AG20443 (cell line): ENCODE data around the gene ARFGAP1.
A peak's percentile ranks its signal among the peaks of the same experiment; 100 is the strongest.

Experiments
- DNase-seq: peaks from one replicate; pipeline ENCODE4 v3.0.0; 2012; ENCODE audit warnings: low spot score, mixed read lengths

The ARFGAP1 gene

DNA sequence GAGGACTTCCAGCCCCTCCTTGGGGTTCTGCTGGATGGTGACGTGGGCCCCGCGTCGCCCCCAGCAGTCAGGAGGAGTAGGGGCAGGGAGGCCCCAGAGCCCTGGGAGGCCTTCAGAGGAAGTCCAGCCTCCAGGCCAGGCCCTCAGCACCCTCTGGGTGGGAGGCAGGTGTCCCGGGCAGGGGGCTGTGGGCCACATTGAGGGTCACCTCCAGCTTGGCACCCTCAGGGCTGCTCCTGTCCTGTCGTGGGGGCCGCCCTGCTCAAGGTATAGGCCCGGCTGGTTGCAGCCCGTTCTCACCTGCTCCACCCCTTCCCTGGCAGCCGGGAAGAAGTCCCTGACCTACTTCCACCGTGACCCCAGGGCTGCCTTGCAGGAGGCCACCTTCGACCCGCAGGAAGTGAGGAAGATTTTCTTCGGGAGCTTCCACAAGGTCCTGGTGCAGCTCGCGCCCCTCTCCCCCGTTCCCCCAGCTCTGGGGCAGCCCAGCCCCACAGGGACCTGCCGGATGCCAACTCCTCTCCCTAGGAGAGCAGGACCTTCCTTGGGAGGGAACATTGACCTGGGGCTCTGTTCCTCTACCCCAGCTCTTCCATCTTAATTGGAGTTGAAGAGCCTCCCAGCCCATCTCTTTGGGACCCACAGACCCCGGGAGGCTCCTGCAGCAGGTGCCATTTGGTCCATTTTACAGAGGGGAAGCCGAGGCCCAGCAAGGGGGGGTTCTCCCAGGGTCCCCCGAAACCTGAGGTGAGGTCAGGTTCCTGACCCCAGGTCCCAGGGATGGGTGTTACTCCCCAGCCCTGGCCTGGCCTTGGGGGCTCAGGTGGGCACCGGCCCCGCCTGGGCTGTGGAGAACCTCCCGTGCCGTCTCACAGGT lies 46.8 kb downstream of the ARFGAP1 start:
- no peak for DNase-seq

DNA sequence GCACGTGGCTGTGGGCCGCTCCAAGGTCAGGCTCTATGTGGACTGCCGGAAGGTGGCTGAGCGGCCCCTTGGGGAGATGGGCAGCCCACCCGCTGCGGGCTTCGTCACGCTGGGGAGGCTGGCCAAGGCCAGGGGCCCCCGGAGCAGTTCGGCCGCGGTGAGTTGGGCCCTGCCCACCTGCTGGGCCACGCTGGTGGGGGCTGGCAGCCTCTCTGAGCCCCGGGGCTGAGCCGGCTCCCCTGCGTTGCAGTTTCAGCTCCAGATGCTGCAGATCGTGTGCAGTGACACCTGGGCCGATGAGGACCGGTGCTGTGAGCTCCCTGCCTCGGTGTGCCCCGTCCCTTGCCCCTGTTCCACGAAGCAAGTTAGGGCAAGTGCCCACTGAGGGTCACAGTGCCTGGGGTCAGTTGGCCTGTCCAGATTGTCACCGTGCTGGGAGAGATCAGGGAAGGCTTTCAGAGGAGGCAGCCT lies 47.5 kb downstream of the ARFGAP1 start:
- DNase-seq: no peak

- DNase-seq: no peak
Observed at GRCh38 chr20:63320616-63321147, 48.1 kb downstream of the ARFGAP1 start.

GRCh38 chr20:63321148-63321831 lies 48.7 kb downstream of the ARFGAP1 start:
- peak; percentile 81 for DNase-seq

DNA sequence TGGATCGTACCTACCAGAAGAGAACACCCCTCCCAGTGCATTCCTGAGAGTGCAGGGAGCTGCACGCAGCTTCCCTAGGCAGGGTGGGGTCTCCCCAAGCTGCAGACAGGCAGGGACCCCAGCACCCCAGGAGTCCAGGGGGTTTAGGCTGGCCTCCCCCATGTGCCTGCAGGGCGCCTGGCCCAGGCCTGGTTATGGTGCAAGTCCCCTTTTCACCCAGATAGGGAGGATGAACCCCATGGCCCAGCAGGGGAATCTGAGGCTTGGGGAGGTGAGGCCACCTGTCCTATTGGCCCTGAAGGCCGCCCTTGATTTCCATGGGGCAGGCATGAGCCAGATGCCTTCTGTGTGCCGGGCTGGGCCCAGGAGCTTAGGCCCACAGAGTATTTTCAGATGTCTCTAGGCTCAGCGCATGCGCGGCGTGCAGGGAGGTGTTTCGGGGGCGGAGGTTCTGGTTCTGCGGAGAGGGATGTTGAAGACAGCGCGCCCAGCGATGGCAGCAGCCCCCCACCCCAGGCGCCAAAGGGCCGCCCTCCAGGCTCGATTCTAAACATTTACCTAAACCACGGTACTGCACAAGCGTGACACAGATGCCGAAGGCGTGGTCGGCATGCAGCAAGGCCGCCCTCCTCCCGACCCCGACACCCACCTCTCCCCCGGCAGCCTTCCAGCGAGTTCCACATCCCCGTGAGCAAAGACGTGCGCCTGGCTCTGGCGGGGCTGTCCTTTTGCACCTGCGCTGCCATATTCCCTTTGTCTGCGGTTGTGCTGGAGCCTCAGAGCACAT lies 49.7 kb downstream of the ARFGAP1 start:
- DNase-seq: no peak

- DNase-seq: no peak
Observed at GRCh38 chr20:63322933-63323273, 50.3 kb downstream of the ARFGAP1 start.

GRCh38 chr20:63323357-63323981 lies 50.9 kb downstream of the ARFGAP1 start:
- DNase-seq: no peak

- DNase-seq: no peak
Observed at GRCh38 chr20:63325021-63325471, 52.4 kb downstream of the ARFGAP1 start.

GRCh38 chr20:63325554-63326313 lies 53.1 kb downstream of the ARFGAP1 start:
- DNase-seq: no peak

- DNase-seq: no peak
Observed at GRCh38 chr20:63326314-63327230, 54.0 kb downstream of the ARFGAP1 start.

DNA sequence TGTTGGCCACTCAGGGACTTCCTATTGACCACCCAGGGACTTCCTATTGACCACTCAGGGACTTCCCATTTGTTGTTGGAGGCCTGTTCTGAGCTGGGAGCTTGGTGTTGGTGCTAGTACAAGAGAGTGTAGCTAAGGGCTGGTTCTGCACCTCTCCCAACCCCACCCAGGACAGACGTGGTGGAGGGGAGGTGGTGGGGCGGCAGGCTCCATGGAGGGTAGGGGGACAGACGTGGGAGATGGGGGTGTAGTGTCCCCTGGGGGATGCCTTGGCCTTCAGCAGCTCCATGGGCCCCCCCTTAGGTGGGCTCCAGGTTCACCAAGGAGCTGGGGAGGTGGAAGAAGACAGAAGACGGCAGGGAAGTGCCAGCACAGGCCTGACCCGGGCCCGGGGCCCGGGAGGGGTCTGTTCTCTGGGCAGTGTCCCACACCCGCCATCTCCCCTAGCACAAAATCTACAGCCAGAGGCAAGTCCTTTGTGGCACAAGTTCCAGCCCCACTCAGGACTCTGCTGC lies 54.7 kb downstream of the ARFGAP1 start:
- DNase-seq: no peak

GRCh38 chr20:63328026-63328700 lies 55.5 kb downstream of the ARFGAP1 start:
- DNase-seq: no peak

DNA sequence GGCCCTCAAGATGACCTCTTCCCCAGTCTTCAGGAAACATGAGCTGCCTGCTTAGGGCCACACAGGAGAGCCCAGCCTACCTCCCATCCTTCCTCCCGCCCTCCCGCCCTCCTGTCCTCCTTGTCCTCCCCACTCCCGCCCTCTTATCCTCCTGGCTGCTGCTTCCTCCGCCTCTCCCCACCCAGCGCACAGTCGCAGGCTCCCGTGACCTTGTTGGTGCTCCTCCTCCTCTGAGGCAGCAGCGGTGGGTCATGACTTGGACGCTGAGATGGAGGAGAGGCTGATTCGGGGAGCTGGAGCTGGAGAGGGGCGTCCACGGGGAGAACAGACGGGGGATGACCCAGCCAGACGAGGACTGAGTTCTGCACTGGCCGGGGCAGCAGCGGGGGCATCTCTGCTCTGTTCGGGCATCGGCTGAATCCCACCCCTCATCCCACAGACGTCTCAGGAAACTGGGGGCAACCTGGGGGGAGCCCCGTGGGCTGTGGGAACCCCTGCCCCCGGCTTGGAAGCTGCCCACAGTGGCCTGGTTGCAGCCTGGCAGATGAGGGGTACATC lies 56.2 kb downstream of the ARFGAP1 start:
- no peak for DNase-seq

DNA sequence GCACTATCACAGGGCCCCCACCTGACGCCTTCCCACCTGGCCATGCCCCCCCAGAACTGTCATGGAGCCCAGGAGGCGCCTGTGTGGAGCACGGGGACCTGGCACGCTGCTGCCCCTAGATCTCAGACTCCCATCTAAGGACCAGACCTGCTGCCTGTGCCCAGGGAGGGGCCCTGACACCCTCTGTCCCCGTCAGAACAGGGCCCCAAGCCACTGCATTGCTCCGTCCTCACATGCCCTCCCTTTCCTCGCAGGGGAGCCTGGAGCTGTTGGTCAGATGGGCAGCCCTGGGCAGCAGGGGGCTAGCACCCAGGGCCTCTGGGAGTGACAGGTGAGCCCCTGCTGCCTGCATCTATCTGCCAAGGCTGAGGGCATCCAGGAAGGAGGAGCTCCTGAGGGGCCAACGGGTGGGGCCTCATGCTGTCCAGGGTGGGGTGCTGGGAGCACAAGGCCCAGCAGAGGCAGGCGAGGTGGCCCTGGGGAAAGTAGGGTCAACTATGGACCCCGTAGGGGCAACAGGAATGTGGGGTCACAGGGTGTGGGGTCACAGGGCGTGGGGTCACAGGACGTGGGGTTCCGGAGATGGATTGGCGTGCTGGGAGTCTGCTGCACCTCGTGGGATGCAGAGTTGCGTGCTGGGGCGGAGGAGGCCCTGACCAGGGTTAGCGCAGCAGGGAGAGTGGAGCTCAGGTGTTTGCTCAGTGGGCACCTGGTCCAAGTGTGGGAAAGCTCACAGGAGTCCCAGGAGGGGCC lies 56.9 kb downstream of the ARFGAP1 start:
- DNase-seq: no peak

DNA sequence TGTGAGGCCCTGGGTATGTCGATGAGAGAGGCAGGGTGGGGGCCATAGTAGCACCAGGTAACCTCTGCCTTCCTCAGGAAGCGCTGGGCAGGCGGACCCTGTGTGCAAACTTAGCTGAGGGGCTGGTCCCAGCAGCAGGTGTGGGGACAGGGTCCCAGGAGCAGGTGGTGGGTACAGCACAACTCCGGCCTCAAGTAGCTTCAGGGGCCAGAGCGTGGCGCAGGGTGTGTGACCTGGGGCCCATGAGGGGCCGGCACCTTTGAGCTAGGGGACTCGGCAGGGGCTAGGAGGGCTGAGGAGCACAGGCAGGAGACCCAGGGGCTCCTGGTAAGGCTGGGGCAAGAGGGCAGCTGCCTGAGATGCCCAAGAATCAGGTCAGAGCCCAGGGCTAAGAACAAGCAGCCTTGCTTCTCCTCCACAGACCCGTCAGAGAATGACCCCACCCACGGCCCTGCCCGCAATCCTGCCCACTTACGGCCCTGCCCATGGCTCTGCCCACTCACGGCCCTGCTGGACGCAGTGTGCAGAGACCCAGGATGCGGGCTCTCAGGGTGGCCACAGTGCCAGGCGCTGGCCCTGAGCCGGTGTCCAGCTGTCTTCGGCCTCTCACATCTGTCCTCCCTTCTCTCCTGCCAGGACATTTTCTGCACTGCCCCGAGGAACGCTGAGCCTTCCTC lies 57.6 kb downstream of the ARFGAP1 start:
- no peak for DNase-seq

GRCh38 chr20:63330940-63331339 lies 58.3 kb downstream of the ARFGAP1 start:
- DNase-seq: no peak

- no peak for DNase-seq
Observed at GRCh38 chr20:63331741-63332400, 59.3 kb downstream of the ARFGAP1 start.
